ENCODE data around the gene HOXA6. TPM values are rescaled to one million over a fixed set of nuclear protein-coding genes. Genes with fewer than 3 reads are reported as not detected.

HOXA6 gene
- total and polyA plus RNA-seq, 10 of the 15 experiments (the other 5 are each of a cell fraction or from before 2014, with no cell fraction given): 0.08 TPM; not detected in 9

- ChIA-PET RAD21 (ENCODE audit: unreplicated experiment) (no interaction called here), POLR2A (no interaction called here)
Measured at GRCh38 chr7:27179030-27179429, 31.5 kb upstream of the HOXA6 start.

More at GRCh38 chr7:27179030-27179429, 31.5 kb upstream of the HOXA6 start:
- BruUV-seq (replicated peaks): no TSS peak
- H4K20me1 ChIP-seq (ENCODE audit: control insufficient read depth, insufficient read depth): no peaks in the 10 kb centered on the region
- H3K9ac ChIP-seq (ENCODE audit: control insufficient read depth, insufficient read depth, low read length): no peak overlapping the region
- TF ChIP-seq, protein P1, sequence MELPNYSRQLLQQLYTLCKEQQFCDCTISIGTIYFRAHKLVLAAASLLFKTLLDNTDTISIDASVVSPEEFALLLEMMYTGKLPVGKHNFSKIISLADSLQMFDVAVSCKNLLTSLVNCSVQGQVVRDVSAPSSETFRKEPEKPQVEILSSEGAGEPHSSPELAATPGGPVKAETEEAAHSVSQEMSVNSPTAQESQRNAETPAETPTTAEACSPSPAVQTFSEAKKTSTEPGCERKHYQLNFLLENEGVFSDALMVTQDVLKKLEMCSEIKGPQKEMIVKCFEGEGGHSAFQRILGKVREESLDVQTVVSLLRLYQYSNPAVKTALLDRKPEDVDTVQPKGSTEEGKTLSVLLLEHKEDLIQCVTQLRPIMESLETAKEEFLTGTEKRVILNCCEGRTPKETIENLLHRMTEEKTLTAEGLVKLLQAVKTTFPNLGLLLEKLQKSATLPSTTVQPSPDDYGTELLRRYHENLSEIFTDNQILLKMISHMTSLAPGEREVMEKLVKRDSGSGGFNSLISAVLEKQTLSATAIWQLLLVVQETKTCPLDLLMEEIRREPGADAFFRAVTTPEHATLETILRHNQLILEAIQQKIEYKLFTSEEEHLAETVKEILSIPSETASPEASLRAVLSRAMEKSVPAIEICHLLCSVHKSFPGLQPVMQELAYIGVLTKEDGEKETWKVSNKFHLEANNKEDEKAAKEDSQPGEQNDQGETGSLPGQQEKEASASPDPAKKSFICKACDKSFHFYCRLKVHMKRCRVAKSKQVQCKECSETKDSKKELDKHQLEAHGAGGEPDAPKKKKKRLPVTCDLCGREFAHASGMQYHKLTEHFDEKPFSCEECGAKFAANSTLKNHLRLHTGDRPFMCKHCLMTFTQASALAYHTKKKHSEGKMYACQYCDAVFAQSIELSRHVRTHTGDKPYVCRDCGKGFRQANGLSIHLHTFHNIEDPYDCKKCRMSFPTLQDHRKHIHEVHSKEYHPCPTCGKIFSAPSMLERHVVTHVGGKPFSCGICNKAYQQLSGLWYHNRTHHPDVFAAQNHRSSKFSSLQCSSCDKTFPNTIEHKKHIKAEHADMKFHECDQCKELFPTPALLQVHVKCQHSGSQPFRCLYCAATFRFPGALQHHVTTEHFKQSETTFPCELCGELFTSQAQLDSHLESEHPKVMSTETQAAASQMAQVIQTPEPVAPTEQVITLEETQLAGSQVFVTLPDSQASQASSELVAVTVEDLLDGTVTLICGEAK (IDR thresholded peaks at IDR 0.05; ENCODE audit: borderline replicate concordance): no peak
- no peak for TF ChIP-seq ZNF622 (IDR thresholded peaks at IDR 0.05)
- SMC1A ChIA-PET (ENCODE audit: uncharacterized antibody, unreplicated experiment): interaction anchor here (1.4 to 1.5 kb wide), 2 partner anchors 495 to 1286 kb away, joined by 4 to 5 read pairs; no protein-coding TSS in a partner anchor
- intact Hi-C loops (cut with micrococcal nuclease; ENCODE audit: unreplicated experiment) (no loop called here), in situ Hi-C loops (cut with MboI) (no loop called here)
- CTCF ChIA-PET: interaction anchor here (0.6 to 2.0 kb wide), 9 partner anchors 9 to 1285 kb away, joined by 3 to 5 read pairs (median 3); no protein-coding TSS in a partner anchor
- FAIRE-seq (no peak), DNase-seq (ENCODE audit: low read depth, low spot score) (no peak), ATAC-seq (no peak)
- no peaks in the 10 kb centered on the region for H3K4me1 ChIP-seq (ENCODE audit: control insufficient read depth, insufficient read depth, low read length)
- no peak overlapping the region for H3K4me3 ChIP-seq
- H3K4me2 ChIP-seq (ENCODE audit: control insufficient read depth, insufficient read depth): no peak overlapping the region
- H3K9me3 ChIP-seq (replicated peaks; ENCODE audit: control insufficient read depth, insufficient read depth, low read length): no peaks in the 10 kb centered on the region; the same call in 2 of the 3 replicates
- peaks cover 14 to 26% of the 10 kb centered on the region in 2 experiments for H3K27me3 ChIP-seq (replicated peaks in 1 of 2; ENCODE audit: control insufficient read depth in 2 of 2, insufficient read depth in 2 of 2, low read length in 1 of 2)
- 75% methylated on average over 13 of the region's 14 CpGs for WGBS (ENCODE audit: insufficient coverage, insufficient replicate concordance, low lambda C conversion rate, missing lambda C conversion rate)
- no peaks in the 10 kb centered on the region for H3K79me2 ChIP-seq (ENCODE audit: control insufficient read depth, insufficient read depth, low read length)
- H3K27ac ChIP-seq (ENCODE audit: control insufficient read depth, insufficient read depth): no peak overlapping the region
- H2AFZ ChIP-seq (ENCODE audit: control insufficient read depth, low read depth, low read length): no peak overlapping the region
- H3K36me3 ChIP-seq (ENCODE audit: control insufficient read depth in 2 of 2, insufficient read depth in 2 of 2, low read length in 1 of 2): no peaks in the 10 kb centered on the region

All from GM12878 (cell line).